NCI-H524 (cell line): ENCODE results near the gene KIAA0408.

Source experiments
- DNase-seq, 2 experiments: peaks; one replicate each; lab custom pipeline; 2025; lab: John Stamatoyannopoulos, UW

KIAA0408 gene

GRCh38 chr6:127459231-127459641 is at the start of gene KIAA0408:
KIAA0408 (minus strand) TSS chr6:127459389; CDS start chr6:127453981, 5,408 bp downstream.
- DNase-seq: peak in 1 of 2 experiments; percentile 49

DNA sequence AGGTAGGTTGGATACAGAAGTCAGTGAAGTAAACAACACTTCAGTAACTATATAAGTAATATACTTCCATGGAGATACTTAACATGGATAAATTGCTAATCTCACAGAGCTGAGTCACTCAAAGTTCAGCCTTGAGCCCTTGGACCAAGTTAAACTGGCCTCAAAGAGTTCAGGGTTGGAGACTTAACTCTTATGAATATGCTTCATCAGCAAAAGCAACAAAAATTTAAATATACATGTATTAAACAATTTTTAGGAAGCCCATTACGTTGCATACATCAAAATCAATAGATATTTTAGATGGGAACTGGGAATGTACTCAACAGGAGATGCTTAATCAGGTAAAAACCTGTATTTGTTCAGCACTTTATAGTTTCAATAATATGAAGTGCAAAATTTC is 47.7 kb upstream of the KIAA0408 start:
- DNase-seq: no peak

DNA sequence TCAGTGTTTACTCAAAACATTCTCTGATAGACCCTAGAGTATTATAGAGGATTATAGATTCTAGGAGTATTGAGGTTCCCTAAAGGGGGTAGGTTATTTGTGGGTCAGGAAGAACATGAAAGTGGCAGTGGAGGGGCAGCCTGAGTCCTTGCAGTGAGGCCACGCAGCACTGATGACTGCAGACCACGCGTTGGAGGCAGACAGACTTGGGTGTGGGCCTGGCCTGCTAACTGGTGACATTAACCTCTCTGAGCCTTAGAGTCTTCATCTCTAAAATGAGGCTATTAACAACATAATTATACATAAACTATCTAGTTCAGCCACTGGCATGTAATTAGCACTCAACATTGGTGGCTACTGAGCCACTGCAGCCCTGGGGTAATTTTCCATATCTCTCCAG is 43.8 kb upstream of the KIAA0408 start:
- no peak for DNase-seq

DNA sequence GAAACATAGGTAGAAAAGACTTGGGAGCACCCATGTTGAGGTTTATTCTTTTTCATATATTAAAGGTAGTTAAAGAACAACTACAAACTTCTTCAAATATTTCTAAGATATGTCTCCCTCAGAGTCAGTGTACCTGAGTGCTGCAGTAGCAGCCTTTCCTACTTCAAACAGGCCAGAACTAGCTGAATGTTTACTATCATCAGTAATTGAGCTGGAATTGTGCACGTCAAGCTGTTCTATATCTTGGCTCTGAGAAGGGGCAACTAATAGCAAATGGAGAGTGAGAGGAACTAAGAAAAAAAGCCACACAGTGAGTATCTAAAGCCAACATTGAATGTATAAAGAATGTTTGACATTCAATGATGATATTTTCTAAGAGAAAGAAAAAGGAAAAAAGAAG is 38.2 kb upstream of the KIAA0408 start:
- no peak for DNase-seq

DNA sequence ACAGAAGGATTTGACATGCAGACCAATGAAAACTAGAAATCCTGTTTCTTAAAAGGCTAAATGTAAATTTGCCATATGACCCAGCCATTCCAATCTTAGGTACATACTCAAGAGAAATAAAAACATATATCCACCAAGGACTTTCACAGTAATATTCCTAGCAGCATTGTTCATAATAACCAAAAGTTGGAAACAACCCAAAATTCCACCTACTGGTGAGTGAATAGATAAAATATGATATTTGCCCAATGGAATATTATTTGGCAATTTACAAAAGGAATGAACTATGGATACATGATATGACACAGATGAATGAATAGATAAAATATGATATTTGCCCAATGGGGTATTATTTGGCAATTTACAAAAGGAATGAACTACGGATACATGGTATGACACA is 37.3 kb upstream of the KIAA0408 start:
- DNase-seq: no peak

- DNase-seq: no peak
Measured at GRCh38 chr6:127494240-127494767, 35.1 kb upstream of the KIAA0408 start.

DNA sequence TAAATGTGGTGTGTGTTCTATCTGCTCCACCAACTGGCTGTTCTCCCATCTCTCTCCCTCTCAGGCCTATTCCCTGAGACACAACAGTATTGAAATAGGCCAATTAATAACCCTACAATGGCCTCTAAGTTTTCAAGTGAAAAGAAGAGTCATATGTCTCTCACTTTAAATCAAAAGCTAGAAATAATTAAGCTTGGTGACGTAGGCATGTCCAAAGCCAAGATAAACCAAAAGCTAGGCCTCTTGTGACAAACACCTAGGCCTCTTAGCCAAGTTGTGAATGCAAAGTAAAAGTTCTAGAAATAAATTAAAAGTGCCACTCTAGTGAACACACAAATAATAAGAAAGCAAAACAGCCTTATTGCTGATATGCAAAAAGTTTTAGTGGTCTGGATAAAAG is 30.1 kb upstream of the KIAA0408 start:
- no peak for DNase-seq

GRCh38 chr6:127486934-127487333 is 27.7 kb upstream of the KIAA0408 start:
- no peak for DNase-seq

GRCh38 chr6:127484212-127484863 is 25.1 kb upstream of the KIAA0408 start:
- DNase-seq: no peak

- no peak for DNase-seq
Measured at GRCh38 chr6:127483399-127484055, 24.3 kb upstream of the KIAA0408 start.

DNA sequence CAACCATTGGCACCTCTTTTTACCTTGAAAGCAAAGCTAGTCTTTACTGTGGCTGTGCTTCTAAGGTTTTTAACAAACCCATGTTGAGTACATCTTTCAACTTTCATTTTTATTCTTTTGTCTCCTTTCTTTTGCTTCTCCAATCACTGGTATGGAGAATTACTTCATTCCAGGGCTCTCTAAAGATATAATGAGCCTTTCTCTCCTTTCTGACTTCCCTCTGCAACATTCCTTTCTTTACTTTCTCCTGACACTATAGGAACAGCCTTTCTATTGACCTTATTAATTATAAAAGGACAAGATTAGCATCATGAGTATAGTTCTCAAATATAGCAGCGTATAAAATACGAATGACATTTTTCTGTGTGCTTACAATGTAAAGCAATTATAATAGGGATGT is 23.1 kb upstream of the KIAA0408 start:
- no peak for DNase-seq

DNA sequence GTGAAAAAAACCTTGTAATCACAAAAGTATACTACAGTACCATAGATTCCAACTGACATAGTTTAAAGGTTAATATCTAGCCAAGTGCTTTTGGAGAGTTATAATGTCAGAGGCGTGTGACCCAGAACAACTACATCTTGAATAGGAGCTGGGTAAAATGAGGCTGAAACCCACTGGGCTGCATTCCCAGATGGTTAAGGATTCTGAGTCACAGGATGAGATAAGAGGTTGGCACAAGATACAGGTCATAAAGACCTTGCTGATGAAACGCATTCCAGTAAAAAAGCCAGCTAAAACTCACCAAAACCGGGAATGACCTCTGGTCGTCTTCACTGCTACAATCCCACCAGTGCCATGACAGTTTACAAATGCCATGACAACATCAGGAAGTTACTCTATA is 22.4 kb upstream of the KIAA0408 start:
- no peak for DNase-seq

DNA sequence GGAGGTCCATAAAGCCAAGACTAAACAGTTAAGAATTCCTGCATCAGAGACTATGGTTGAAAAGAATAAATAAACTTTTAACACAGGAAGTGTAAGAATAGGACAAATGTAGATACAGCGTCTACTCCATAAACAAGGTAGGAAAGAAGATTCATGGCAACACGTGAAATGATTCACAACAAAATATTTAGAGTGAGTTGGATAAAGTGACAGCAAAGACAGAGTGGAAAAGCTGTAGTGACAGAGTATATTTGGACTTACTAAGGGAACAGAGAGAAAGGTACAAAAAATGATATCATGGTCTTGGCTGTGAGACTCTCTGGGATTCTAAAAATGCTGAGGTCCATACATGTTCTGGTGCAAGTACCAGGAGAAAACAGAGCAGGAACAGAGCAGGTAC is 21.9 kb upstream of the KIAA0408 start:
- no peak for DNase-seq

- no peak for DNase-seq
Measured at GRCh38 chr6:127477658-127478057, 18.5 kb upstream of the KIAA0408 start.

- DNase-seq: no peak
Measured at GRCh38 chr6:127475823-127476176, 16.6 kb upstream of the KIAA0408 start.

GRCh38 chr6:127475135-127475822 is 16.1 kb upstream of the KIAA0408 start:
- DNase-seq: no peak

GRCh38 chr6:127471379-127472255 is 12.4 kb upstream of the KIAA0408 start:
- DNase-seq: no peak

DNA sequence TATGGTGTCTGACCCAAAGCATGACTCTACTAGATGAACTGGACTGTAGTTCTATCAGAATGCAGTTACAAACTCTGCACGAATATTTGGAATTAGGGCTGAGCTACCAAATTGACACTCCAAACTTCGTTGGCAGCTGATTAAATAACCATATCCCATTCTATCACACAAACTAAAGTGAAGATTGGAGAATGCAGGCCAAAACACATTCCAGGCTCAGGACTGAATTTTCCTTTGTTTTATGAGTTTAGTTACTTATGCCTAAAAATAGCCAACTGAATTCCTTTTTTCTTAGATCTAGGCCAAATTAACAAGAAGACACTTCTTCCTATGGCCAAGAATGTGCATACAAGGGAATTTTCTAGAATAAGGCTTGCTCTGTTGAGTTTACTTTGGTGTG is 9.7 kb upstream of the KIAA0408 start:
- DNase-seq: no peak

DNA sequence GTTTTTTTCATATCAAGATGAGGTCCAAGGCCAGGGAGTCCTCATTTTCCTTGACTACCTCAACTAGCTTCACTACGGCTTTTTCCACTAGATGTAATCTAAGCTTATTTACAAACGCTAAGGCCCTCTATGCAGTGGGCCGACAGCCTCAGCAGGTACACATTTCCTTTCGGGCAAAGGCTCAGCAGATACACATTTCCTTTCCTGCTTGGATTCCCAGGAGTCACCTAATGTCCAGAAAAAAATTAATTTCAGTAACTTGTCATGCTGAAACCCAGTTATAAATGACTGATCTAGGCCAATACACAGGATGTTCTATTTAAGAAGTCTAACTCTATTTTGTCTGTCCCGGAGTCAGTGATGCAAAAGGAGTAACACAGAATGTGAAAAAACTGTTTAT is 7.2 kb upstream of the KIAA0408 start:
- no peak for DNase-seq

GRCh38 chr6:127464881-127465459 is 5.8 kb upstream of the KIAA0408 start:
- DNase-seq: peak; percentile 60 to 84

DNA sequence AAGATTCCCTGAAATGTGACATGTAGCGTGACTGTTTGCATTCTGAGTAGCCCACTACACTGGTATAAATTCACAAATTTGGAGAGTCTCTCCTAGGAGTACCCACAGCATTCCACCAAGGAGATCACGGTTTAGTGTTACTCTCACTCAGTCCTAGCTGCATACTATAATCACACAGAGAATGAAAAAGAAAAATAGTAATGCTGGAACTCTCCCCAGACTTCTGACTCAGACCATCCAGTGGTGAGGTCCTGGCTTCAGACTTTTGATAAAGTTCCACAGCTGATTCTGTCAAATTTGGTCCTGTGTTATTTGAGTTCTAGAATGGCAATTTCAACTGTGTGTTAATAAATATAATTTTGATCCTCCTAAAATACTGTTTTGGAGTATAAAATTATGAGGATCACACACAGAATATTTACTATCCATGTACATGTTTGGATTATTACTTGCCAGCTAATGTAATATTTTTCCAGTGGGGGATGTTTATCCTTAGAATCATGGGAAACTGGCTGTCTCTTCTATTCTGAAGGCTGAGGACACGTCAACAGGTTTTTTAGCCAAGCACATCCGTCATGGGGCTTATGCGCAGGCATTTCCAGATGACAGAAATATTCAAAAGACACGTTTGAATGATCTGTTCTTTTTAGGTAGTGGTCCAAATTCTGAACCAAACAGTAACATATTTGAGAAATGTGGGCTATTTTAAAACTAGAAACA is 5.1 kb upstream of the KIAA0408 start:
- DNase-seq: no peak
